Esophagus muscularis mucosa (tissue), 4 donors: ENCODE data around the gene SLC7A1. TPM values are rescaled to one million over a fixed set of nuclear protein-coding genes. Genes with fewer than 3 reads are reported as not detected.

Source experiments
- DNase-seq: peaks from one replicate; pipeline ENCODE4 v3.0.0-alpha.2; 2017; ENCODE audit errors: extremely low spot score
- H3K27ac ChIP-seq, 4 donors: fragments of 200-600 bp; sonication (generic); replicated peaks in 1 of 4; 1 replicate in 3 of 4; 2 replicates in 1 of 4; pipeline ENCODE4 v1.5.1; 2016 to 2019; ENCODE audit warnings: mild to moderate bottlenecking in 1 of 4
- H3K27me3 ChIP-seq, 4 donors: fragments of 200-600 bp; sonication (generic); one replicate each; pipeline versions ENCODE4 v1.5.1 to v1.6.0; 2016 to 2019
- H3K36me3 ChIP-seq, 4 donors: fragments of 200-600 bp; sonication (generic); one replicate each; pipeline ENCODE4 v1.5.1; 2016 to 2019
- H3K4me1 ChIP-seq, 4 donors: fragments of 200-600 bp; sonication (generic); one replicate each; pipeline ENCODE4 v1.5.1; 2016 to 2019
- H3K4me3 ChIP-seq, 4 donors: fragments of 200-600 bp; sonication (generic); 1 replicate in 2 of 4; 2 replicates in 2 of 4; pipeline ENCODE4 v1.5.1; 2016 to 2019; ENCODE audit warnings: mild to moderate bottlenecking in 4 of 4, moderate library complexity in 1 of 4
- H3K9me3 ChIP-seq, 4 donors: fragments of 200-600 bp; sonication (generic); 1 replicate in 3 of 4; 2 replicates in 1 of 4; pipeline ENCODE4 v1.5.1; 2016 to 2019
- EP300 ChIP-seq: sonication (generic); formaldehyde crosslinking; IDR thresholded peaks from one replicate; pipeline ENCODE4 v1.6.1; 2017; ENCODE audit warnings: antibody characterized with exemption
- POLR2A ChIP-seq: fragments of 450-650 bp; IDR thresholded peaks from one replicate; pipeline ENCODE4 v1.6.1; 2017; ENCODE audit warnings: antibody characterized with exemption, moderate library complexity, mild to moderate bottlenecking, low read depth
- POLR2AphosphoS5 ChIP-seq, 2 donors: sonication (generic); formaldehyde crosslinking; IDR thresholded peaks; one replicate each; pipeline ENCODE4 v1.6.1; 2017; ENCODE audit warnings: antibody characterized with exemption in 2 of 2
- WGBS: methylation state at CpG from one replicate; pipeline ENCODE4 v1.1.5; 2018; 5-methylcytosine and 5-hydroxymethylcytosine counted together
- intact Hi-C: fragments of 100-400 bp; cut with DNase I; formaldehyde crosslinking; loops from one replicate; pipeline ENCODE4 v1.15.1; 2023
- total RNA-seq, 4 donors: library from RNA; depleted of rRNA; stranded (reverse); fragments of >200 nt; gene quantifications; one replicate each; pipeline versions ENCODE4 v1.1.0 to v1.2.1, GENCODE V29; 2016
- TF ChIP-seq, protein P1 (sequence below), 3 experiments: fragments of 200-600 bp in 2 of 3; fragments of 450-650 bp in 1 of 3; sonication (generic) in 2 of 3; IDR thresholded peaks; one replicate each; pipeline ENCODE4 v1.5.1; 2017 to 2019; ENCODE audit warnings: antibody characterized with exemption in 3 of 3, mild to moderate bottlenecking in 2 of 3, moderate library complexity in 1 of 3

SLC7A1 gene
- total RNA-seq, 4 donors from 2014 or later: 15.0 to 28.8 (median 21.6) TPM

DNA sequence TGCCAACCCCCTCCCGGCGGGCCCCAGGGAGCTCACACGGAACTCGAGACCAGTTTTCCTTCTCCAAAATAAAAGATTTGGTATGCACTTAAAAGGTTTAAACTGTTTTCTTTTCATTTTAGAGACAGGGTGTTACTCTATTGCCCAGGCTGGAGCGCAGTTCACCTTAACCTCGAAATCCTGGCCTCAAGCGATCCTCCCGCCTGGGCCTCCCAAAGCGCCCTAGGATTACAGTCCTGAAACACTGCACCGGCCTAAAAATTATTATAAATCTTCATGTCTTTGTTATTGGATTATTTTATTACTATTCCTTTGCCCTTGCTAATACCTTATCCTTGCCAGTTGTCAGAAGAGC, 553 bp upstream of the SLC7A1 start:
- H3K27me3 ChIP-seq: peaks cover 0 to 6% (median 0%) of the 10 kb centered on the region in 4 donors
- intact Hi-C loops: loop anchor here (5.0 to 10.0 kb wide), 3 partner anchors 84 to 519 kb away; partner anchors contain the start of gene UBL3
- TF ChIP-seq EP300 (no peak), POLR2AphosphoS5 (IDR thresholded peaks at IDR 0.05) (no peak), POLR2A (no peak)
- TF ChIP-seq, protein P1, sequence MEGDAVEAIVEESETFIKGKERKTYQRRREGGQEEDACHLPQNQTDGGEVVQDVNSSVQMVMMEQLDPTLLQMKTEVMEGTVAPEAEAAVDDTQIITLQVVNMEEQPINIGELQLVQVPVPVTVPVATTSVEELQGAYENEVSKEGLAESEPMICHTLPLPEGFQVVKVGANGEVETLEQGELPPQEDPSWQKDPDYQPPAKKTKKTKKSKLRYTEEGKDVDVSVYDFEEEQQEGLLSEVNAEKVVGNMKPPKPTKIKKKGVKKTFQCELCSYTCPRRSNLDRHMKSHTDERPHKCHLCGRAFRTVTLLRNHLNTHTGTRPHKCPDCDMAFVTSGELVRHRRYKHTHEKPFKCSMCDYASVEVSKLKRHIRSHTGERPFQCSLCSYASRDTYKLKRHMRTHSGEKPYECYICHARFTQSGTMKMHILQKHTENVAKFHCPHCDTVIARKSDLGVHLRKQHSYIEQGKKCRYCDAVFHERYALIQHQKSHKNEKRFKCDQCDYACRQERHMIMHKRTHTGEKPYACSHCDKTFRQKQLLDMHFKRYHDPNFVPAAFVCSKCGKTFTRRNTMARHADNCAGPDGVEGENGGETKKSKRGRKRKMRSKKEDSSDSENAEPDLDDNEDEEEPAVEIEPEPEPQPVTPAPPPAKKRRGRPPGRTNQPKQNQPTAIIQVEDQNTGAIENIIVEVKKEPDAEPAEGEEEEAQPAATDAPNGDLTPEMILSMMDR (IDR thresholded peaks at IDR 0.05): no peak
- no peaks in the 10 kb centered on the region for H3K9me3 ChIP-seq
- peaks cover 0 to 36% (median 29%) of the 10 kb centered on the region in 4 donors for H3K4me1 ChIP-seq
- no peaks in the 10 kb centered on the region for H3K36me3 ChIP-seq
- H3K27ac ChIP-seq: peak overlapping the region; percentile 62 to 98 (median 95)
- WGBS: 49% methylated on average over 10 of the region's 10 CpGs
- H3K4me3 ChIP-seq: peak overlapping the region; percentile 91 to 99 (median 95)
- DNase-seq: no peak

DNA sequence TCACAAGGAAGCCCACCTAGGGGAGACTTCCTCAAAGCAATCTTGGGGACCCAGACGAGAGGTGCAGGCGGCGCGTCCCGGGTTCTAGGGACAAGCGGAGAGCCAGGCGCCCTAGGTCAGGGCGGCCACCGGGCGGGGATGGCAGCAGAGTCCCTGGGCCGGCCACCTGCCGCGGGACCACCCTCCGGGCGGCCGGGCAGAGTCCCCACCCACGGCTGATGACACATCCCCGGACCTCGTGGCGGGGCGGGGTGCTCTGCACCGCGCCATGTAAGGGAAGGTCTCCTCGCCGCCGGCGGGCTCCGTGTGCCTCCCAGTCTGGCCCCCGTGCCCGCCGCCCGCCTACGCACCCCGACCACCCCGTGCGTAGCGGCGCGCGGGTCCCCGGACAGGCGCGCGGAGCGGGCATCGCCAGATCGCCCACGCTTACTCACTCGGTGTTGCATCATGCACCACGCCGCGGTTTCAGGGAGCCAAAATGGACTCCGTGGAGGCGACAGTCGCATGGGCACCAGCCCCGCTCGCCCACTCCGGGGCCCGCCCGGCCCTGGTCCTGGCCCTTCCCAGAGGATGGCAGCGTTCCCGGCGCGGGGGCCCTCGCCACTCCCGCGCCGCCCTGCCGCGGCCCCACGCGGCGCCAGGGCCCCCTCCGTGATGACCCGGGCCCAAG, 643 bp downstream of the SLC7A1 start:
- WGBS: 0% methylated on average over 2 of the region's 75 CpGs
- peak overlapping the region; percentile 94 to 98 (median 96) for H3K27ac ChIP-seq
- peak overlapping the region; percentile 91 to 99 (median 95) for H3K4me3 ChIP-seq
- no peaks in the 10 kb centered on the region for H3K36me3 ChIP-seq
- peaks cover under 1 to 48% (median 37%) of the 10 kb centered on the region in 4 donors for H3K4me1 ChIP-seq
- no peaks in the 10 kb centered on the region for H3K9me3 ChIP-seq
- intact Hi-C loops: loop anchor here (5.0 to 10.0 kb wide), 3 partner anchors 83 to 520 kb away; partner anchors contain the start of gene UBL3
- peak; percentile 71 to 76 for TF ChIP-seq POLR2AphosphoS5 (IDR thresholded peaks at IDR 0.05)
- TF ChIP-seq EP300: no peak
- no peak for TF ChIP-seq POLR2A
- TF ChIP-seq, protein P1 (IDR thresholded peaks at IDR 0.05): no peak
- H3K27me3 ChIP-seq: peaks cover 0 to 6% (median 0%) of the 10 kb centered on the region in 4 donors
- DNase-seq: peak; percentile 93

- no peaks in the 10 kb centered on the region for H3K36me3 ChIP-seq
- peak; percentile 92 for DNase-seq
- peaks cover 6 to 53% (median 42%) of the 10 kb centered on the region in 4 donors for H3K4me1 ChIP-seq
- no peak for TF ChIP-seq POLR2A
- TF ChIP-seq POLR2AphosphoS5 (IDR thresholded peaks at IDR 0.05): no peak
- TF ChIP-seq, protein P1 (IDR thresholded peaks at IDR 0.05): no peak
- no peak for TF ChIP-seq EP300
- peak overlapping the region; percentile 94 to 98 (median 96) for H3K27ac ChIP-seq
- 21% methylated on average over 7 of the region's 9 CpGs for WGBS
- intact Hi-C loops: loop anchor here (10.0 kb wide), 1 partner anchor 520 kb away; no protein-coding TSS in a partner anchor
- H3K4me3 ChIP-seq: peak overlapping the region; percentile 91 to 99 (median 95)
- H3K27me3 ChIP-seq: peaks cover 0 to 6% (median 0%) of the 10 kb centered on the region in 4 donors
- no peaks in the 10 kb centered on the region for H3K9me3 ChIP-seq
Observed at GRCh38 chr13:29594303-29594709, 1.2 kb downstream of the SLC7A1 start.

DNA sequence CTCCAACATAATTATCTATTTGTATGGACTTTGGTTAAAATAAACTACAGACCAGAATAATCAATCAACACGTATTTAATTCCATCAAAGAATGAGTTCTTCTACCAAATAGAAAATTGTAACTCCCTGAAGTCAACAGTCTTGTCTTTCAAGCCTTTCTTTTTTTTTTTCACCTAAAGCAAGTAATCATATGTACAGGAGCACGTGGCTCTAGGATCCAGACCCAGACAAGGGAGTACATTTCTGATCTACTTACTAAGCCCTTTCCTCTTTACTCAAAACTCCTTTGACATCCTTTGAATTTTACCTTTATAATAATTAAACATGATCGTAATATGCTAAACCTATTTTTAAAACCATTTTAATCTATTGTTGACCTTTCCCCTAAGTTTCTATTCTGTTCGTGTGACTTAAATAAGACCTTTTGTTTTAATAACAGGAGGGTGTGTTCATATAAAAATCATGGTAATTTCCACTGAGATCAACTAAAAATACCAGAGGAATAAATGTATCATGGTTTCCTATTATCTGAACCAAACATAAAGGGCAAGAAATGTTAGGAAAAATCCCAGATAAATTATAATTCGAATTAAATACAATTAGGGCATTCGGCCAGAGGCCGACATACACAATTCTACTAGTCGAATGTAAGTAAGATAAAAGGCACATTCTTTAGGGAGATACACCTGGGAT, 1.7 kb downstream of the SLC7A1 start:
- Histone ChIP-seq H3K36me3 (no peaks in the 10 kb centered on the region), H3K27me3 (peaks cover 0 to 6% (median 0%) of the 10 kb centered on the region in 4 donors), H3K9me3 (no peaks in the 10 kb centered on the region), H3K4me1 (peaks cover 9 to 58% (median 47%) of the 10 kb centered on the region in 4 donors), H3K4me3 (peak overlapping the region; percentile 91 to 99 (median 95)), H3K27ac (peak overlapping the region; percentile 94 to 98 (median 96))
- 67% methylated on average over 8 of the region's 8 CpGs for WGBS
- TF ChIP-seq POLR2A: no peak
- no peak for TF ChIP-seq EP300
- no peak for TF ChIP-seq POLR2AphosphoS5 (IDR thresholded peaks at IDR 0.05)
- TF ChIP-seq, protein P1 (IDR thresholded peaks at IDR 0.05): no peak
- DNase-seq: no peak
- intact Hi-C loops: loop anchor here (10.0 kb wide), 1 partner anchor 521 kb away; no protein-coding TSS in a partner anchor
